Activated T-helper 1 cell treated with anti-CD3 and anti-CD28 coated beads, Interleukin-12 subunit alpha, Interleukin-12 subunit beta, Interleukin-2, Interleukin-4 antibody, amounts not matched to agents 30 ng/mL and 10 ng/mL and 1 ng/mL, durations not matched to agents 14 hours and 24 hours and 36 hours (primary cell): ENCODE measurements around the gene ATL1. TPM values are rescaled to one million over a fixed set of nuclear protein-coding genes. Genes with fewer than 3 reads are reported as not detected.

ENCODE experiments used
- DNase-seq: peaks from one replicate; pipeline ENCODE4 v3.0.0; 2021; ENCODE audit warnings: low spot score
- H3K27ac Mint-ChIP-seq: one replicate; pipeline ENCODE4 v1.8.0; 2021; ENCODE audit warnings: mild to moderate bottlenecking, mixed read lengths
- H3K27me3 Mint-ChIP-seq: one replicate; pipeline ENCODE4 v1.8.0; 2022; ENCODE audit warnings: mild to moderate bottlenecking, moderate library complexity, mixed read lengths; ENCODE audit not compliant: insufficient read depth
- H3K36me3 Mint-ChIP-seq: one replicate; pipeline ENCODE4 v1.8.0; 2021; ENCODE audit warnings: low read depth, mixed read lengths
- H3K4me1 Mint-ChIP-seq: one replicate; pipeline ENCODE4 v1.8.0; 2021; ENCODE audit warnings: low read depth, mixed read lengths
- H3K4me3 Mint-ChIP-seq: one replicate; pipeline ENCODE4 v1.8.0; 2021; ENCODE audit warnings: mild to moderate bottlenecking, moderate library complexity, mixed read lengths
- H3K9me3 Mint-ChIP-seq: one replicate; pipeline ENCODE4 v1.8.0; 2021; ENCODE audit warnings: mixed read lengths
- intact Hi-C: fragments of 100-400 bp; cut with micrococcal nuclease; formaldehyde crosslinking; loops from one replicate; pipeline ENCODE4 v1.15.1; 2024
- total RNA-seq: library from RNA; stranded (reverse); gene quantifications from 2 replicates; pipeline ENCODE4 v1.2.3, GENCODE V29; 2022

Gene ATL1
- 0.83 and 1.2 TPM in 2 replicates for total RNA-seq

DNA sequence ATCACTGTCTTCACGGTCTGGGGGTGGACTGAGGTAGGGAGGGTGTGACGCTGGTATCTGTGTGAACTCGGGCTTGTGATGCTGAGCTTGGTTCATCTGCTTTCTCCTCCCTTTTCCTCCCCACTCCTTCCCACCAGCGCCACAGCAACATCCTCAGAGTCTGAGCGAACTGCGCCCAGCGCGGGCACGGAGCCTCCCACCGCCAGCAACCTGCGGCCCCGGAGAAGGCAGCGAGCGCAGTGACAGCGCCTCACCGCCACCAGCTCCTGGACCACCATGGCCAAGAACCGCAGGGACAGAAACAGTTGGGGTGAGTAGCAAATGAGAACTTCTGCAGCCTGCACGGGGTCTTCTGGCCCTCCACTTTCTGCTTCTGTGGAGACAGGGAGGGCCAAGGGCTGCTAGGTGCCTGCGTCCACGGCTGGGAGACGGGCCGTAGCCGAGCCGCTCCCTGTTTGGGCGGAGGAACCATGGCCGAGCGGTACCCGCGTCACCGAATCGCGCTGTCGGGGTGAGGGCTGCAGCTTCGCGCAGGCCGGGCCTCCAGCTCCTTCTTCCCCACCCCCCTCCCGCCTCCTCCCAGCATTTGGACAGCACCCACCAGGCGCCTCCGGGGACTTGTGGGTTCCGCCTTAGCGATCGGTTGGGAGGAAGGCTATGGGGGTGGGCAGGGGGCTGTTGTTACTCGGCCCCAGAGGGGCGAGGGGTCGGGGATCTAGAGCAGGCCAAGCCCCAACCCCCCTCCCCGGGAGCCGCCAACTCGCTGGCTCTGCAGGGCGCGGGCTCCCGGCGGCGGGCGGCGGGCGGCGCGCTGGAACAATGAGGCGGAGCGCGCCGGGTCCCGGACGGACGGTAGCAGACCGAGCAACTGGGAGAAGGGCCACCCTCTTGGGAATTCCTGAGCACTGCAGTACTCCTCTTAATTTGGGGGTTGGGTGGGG is at the start of gene ATL1:
TSS of gene ATL1 (plus strand) at position 156 of the 941 bp plus-strand sequence. CDS start at position 277, 121 bp downstream.
- Mint-ChIP-seq H3K27me3 (peaks cover 66% of the 10 kb centered on the region), H3K4me3 (peak within 1 kb of the TSS; percentile 83), H3K9me3 (no peaks in the 10 kb centered on the region), H3K27ac (peak within 1 kb of the TSS; percentile 5), H3K36me3 (no peaks in the 10 kb centered on the region), H3K4me1 (peaks cover 20% of the 10 kb centered on the region)
- intact Hi-C loops = loop anchor here (1.0 to 5.0 kb wide), 2 partner anchors 28 to 107 kb away; partner anchors contain the start of genes MAP4K5 and SAV1
- DNase-seq = peak; percentile 22

DNA sequence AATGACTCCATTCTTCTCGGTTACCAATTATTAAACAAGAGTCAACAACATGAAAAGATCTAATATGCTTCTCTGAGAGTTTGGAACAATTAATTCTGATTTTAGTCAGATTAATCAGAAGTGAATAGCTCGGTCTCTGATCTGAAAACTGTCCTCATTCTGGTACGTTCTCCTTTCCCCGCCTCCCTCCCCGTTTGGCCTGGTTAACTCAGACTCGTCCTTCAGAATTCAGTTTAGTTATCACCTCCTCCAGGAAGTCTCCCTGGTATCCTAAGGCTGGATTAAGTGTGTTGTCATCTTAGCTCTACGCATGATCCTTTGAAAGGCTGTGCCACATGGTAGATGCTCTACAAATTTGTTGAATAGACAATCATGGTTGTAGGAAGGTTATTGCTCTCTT is 49.8 kb upstream of the ATL1 start:
- H3K4me1 Mint-ChIP-seq = peaks cover 6% of the 10 kb centered on the region
- intact Hi-C loops = no loop called here
- peaks cover 6% of the 10 kb centered on the region for H3K36me3 Mint-ChIP-seq
- H3K27ac Mint-ChIP-seq = peak overlapping the region; percentile 25
- no peak overlapping the region for H3K4me3 Mint-ChIP-seq
- DNase-seq = no peak
- H3K9me3 Mint-ChIP-seq = no peaks in the 10 kb centered on the region
- no peaks in the 10 kb centered on the region for H3K27me3 Mint-ChIP-seq

DNA sequence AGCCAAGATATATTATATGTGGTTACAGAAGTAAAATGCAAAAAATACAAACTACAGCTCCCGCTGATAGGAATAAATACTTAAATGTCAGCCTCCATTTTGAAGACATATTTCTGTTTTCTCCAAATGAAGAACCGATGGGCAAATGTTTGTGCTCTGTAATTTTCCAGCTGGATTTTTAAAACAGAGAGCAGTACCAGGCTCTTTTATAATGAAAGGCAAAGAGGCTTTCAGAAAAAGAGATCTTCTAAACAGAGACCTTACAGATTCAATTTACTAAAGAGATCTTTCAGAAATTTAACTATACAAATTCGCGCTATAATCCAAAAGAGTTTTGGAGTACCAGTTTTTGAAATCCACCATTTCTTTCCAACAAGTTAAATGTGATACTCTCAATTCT is 47.5 kb upstream of the ATL1 start:
- H3K4me1 Mint-ChIP-seq = peaks cover 2% of the 10 kb centered on the region

DNA sequence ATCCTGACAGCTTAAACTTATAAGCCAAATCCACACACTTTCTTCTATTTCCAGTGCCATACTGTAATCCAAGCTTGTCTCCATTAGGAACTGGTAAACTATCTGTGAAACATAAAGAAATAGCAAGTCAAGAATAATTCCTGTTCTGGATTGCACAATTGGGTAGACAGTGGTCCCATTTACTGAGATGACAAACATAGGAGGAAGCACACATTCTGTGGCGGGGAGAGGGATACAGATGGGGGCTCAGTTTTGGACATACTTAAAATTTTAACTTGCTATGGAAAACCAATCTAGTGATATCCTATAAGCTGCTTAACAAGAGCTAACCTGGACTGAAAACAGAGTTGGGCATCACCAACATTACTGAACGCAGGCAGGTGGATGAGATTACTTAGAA is 43.9 kb upstream of the ATL1 start:
- Mint-ChIP-seq H3K4me3 (no peak overlapping the region), H3K36me3 (no peaks in the 10 kb centered on the region), H3K9me3 (no peaks in the 10 kb centered on the region), H3K27me3 (no peaks in the 10 kb centered on the region), H3K4me1 (peaks cover 2% of the 10 kb centered on the region), H3K27ac (no peak overlapping the region)
- intact Hi-C loops = no loop called here
- no peak for DNase-seq

More for the DNA sequence above, 47.5 kb upstream of the ATL1 start:
- intact Hi-C loops = no loop called here
- no peak for DNase-seq
- H3K27me3 Mint-ChIP-seq = no peaks in the 10 kb centered on the region
- H3K4me3 Mint-ChIP-seq = no peak overlapping the region
- peaks cover 3% of the 10 kb centered on the region for H3K36me3 Mint-ChIP-seq
- H3K9me3 Mint-ChIP-seq = no peaks in the 10 kb centered on the region
- H3K27ac Mint-ChIP-seq = no peak overlapping the region

- H3K27ac Mint-ChIP-seq = peak overlapping the region; percentile 95
- H3K4me1 Mint-ChIP-seq = peaks cover 41% of the 10 kb centered on the region
- no peaks in the 10 kb centered on the region for H3K27me3 Mint-ChIP-seq
- intact Hi-C loops = loop anchor here (1.0 to 5.0 kb wide), 12 partner anchors 86 to 934 kb away; partner anchors contain the start of genes ARF6, KLHDC2, RPS29 and SOS2
- peak; percentile 33 for DNase-seq
- H3K4me3 Mint-ChIP-seq = peak overlapping the region; percentile 61
- H3K9me3 Mint-ChIP-seq = no peaks in the 10 kb centered on the region
- H3K36me3 Mint-ChIP-seq = peaks cover 11% of the 10 kb centered on the region
Observed at GRCh38 chr14:50520947-50521815, 38.8 kb upstream of the ATL1 start.

DNA sequence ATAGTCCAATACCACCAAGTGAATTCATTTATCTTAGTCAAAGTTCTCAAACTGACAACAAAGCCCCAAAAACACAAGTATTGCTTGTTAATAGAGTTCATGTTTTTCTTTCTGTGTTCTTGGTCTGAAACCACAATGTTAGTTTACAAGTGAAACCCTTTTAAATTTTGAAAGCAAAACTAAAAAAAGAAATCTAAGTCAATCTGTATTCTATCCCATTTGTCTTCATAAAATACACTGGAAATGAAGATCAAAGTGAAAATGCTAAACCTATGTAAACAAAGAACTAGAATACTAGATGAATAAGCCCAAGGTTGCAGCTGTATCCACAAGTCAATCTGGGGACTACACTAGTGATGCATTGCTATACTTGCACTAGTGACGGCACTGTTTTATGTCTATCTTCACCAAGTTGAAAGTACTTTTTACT is 38.0 kb upstream of the ATL1 start:
- Mint-ChIP-seq H3K36me3 (peaks cover 11% of the 10 kb centered on the region), H3K4me1 (peaks cover 41% of the 10 kb centered on the region), H3K9me3 (no peaks in the 10 kb centered on the region), H3K27ac (peak overlapping the region; percentile 95), H3K27me3 (no peaks in the 10 kb centered on the region), H3K4me3 (peak overlapping the region; percentile 61)
- no peak for DNase-seq
- intact Hi-C loops = loop anchor here (1.0 to 5.0 kb wide), 17 partner anchors 10 to 935 kb away; partner anchors contain the start of genes ARF6, KLHDC2, MAP4K5 and RPS29

GRCh38 chr14:50523271-50524041 is 36.5 kb upstream of the ATL1 start:
- Mint-ChIP-seq H3K36me3 (peaks cover 13% of the 10 kb centered on the region), H3K4me1 (peaks cover 46% of the 10 kb centered on the region), H3K9me3 (no peaks in the 10 kb centered on the region), H3K4me3 (peak overlapping the region; percentile 13), H3K27me3 (no peaks in the 10 kb centered on the region), H3K27ac (peak overlapping the region; percentile 23)
- intact Hi-C loops = loop anchor here (5.0 kb wide), 4 partner anchors 521 to 936 kb away; partner anchors contain the start of genes ARF6, KLHDC2 and RPS29
- DNase-seq = no peak

GRCh38 chr14:50524060-50524459 is 35.9 kb upstream of the ATL1 start:
- Mint-ChIP-seq H3K4me1 (peaks cover 46% of the 10 kb centered on the region), H3K27me3 (no peaks in the 10 kb centered on the region), H3K36me3 (peaks cover 13% of the 10 kb centered on the region), H3K4me3 (peak overlapping the region; percentile 13), H3K9me3 (no peaks in the 10 kb centered on the region), H3K27ac (peak overlapping the region; percentile 22)
- intact Hi-C loops = loop anchor here (5.0 kb wide), 4 partner anchors 522 to 937 kb away; partner anchors contain the start of genes ARF6, KLHDC2 and RPS29
- no peak for DNase-seq

- intact Hi-C loops = loop anchor here (5.0 kb wide), 4 partner anchors 523 to 938 kb away; partner anchors contain the start of genes ARF6, KLHDC2 and RPS29
- no peak overlapping the region for H3K4me3 Mint-ChIP-seq
- no peak overlapping the region for H3K27ac Mint-ChIP-seq
Observed at GRCh38 chr14:50524731-50525515, 35.0 kb upstream of the ATL1 start.

DNA sequence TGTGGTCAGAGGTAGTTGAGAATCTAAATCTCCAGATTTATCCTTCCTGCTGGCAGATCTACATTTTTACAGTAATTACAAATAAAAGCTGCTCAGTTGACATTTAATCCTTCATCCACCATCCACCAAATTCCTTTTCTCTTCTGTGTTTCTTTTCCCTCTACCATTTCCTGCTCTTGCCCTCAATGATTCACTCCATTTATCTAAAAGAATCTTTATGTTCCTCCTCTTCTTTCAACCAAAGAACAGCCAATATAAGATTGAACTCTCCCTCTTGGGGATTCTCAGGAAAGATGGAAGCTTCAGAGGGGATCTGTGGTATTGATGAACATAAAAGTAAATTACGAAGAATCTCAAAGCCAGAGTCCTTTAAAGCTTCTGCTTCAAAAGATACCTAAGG is 31.9 kb upstream of the ATL1 start:
- Mint-ChIP-seq H3K4me1 (peaks cover 60% of the 10 kb centered on the region), H3K4me3 (no peak overlapping the region), H3K36me3 (peaks cover 20% of the 10 kb centered on the region), H3K9me3 (no peaks in the 10 kb centered on the region), H3K27ac (no peak overlapping the region), H3K27me3 (peaks cover 5% of the 10 kb centered on the region)
- no peak for DNase-seq
- intact Hi-C loops = no loop called here

More at GRCh38 chr14:50524731-50525515, 35.0 kb upstream of the ATL1 start:
- H3K36me3 Mint-ChIP-seq = peaks cover 14% of the 10 kb centered on the region
- H3K9me3 Mint-ChIP-seq = no peaks in the 10 kb centered on the region
- H3K27me3 Mint-ChIP-seq = no peaks in the 10 kb centered on the region
- DNase-seq = no peak
- peaks cover 55% of the 10 kb centered on the region for H3K4me1 Mint-ChIP-seq
